ENCODE measurements around the gene RPS2.
A peak's percentile ranks its signal among the peaks of the same experiment; 100 is the strongest.

The RPS2 gene

GRCh38 chr16:1982013-1982433 is 17.4 kb upstream of the RPS2 start:
- Histone ChIP-seq H2AFZ (no peak overlapping the region), H3K4me2 (ENCODE audit: low read length) (no peak overlapping the region), H3K4me1 (peaks cover 5% of the 10 kb centered on the region), H3K9me3 (ENCODE audit: control insufficient read depth, low read length) (no peaks in the 10 kb centered on the region), H3K4me3 (ENCODE audit: low read depth, low read length) (no peak overlapping the region), H3K27me3 (ENCODE audit: control insufficient read depth, insufficient read depth, low read length) (no peaks in the 10 kb centered on the region), H3K79me2 (no peaks in the 10 kb centered on the region), H3K9ac (no peak overlapping the region), H3K36me3 (ENCODE audit: control insufficient read depth, insufficient read depth, low read length) (no peaks in the 10 kb centered on the region), H3K27ac (no peak overlapping the region)
- no peak for TF ChIP-seq CTCF (IDR thresholded peaks at IDR 0.05)

- H3K4me3 ChIP-seq (ENCODE audit: low read depth, low read length) = no peak within 1 kb of the TSS
- no peak within 1 kb of the TSS for H3K4me2 ChIP-seq (ENCODE audit: low read length)
- H2AFZ ChIP-seq = no peak within 1 kb of the TSS
- TF ChIP-seq CTCF (IDR thresholded peaks at IDR 0.05) = no peak
- no peaks in the 10 kb centered on the region for H3K9me3 ChIP-seq (ENCODE audit: control insufficient read depth, low read length)
- no peak within 1 kb of the TSS for H3K27ac ChIP-seq
- peaks cover 5% of the 10 kb centered on the region for H3K4me1 ChIP-seq
- H3K36me3 ChIP-seq (ENCODE audit: control insufficient read depth, insufficient read depth, low read length) = no peaks in the 10 kb centered on the region
- H3K79me2 ChIP-seq = no peaks in the 10 kb centered on the region
- no peak within 1 kb of the TSS for H3K9ac ChIP-seq
- no peaks in the 10 kb centered on the region for H3K27me3 ChIP-seq (ENCODE audit: control insufficient read depth, insufficient read depth, low read length)
Observed at GRCh38 chr16:1981398-1981836, 16.8 kb upstream of the RPS2 start, which contains the start of gene NOXO1. Gene NOXO1 (minus strand): TSS chr16:1981469. CDS start chr16:1981179, 290 bp downstream.

GRCh38 chr16:1980770-1981087 is 16.1 kb upstream of the RPS2 start:
- no peaks in the 10 kb centered on the region for H3K79me2 ChIP-seq
- no peak overlapping the region for H2AFZ ChIP-seq
- TF ChIP-seq CTCF (IDR thresholded peaks at IDR 0.05) = no peak
- no peak overlapping the region for H3K9ac ChIP-seq
- no peak overlapping the region for H3K4me3 ChIP-seq (ENCODE audit: low read depth, low read length)
- H3K4me2 ChIP-seq (ENCODE audit: low read length) = no peak overlapping the region
- no peak overlapping the region for H3K27ac ChIP-seq
- no peaks in the 10 kb centered on the region for H3K9me3 ChIP-seq (ENCODE audit: control insufficient read depth, low read length)
- peaks cover 5% of the 10 kb centered on the region for H3K4me1 ChIP-seq
- no peaks in the 10 kb centered on the region for H3K36me3 ChIP-seq (ENCODE audit: control insufficient read depth, insufficient read depth, low read length)
- H3K27me3 ChIP-seq (ENCODE audit: control insufficient read depth, insufficient read depth, low read length) = no peaks in the 10 kb centered on the region

- no peak for TF ChIP-seq CTCF (IDR thresholded peaks at IDR 0.05)
- Histone ChIP-seq H3K36me3 (ENCODE audit: control insufficient read depth, insufficient read depth, low read length) (no peaks in the 10 kb centered on the region), H3K4me3 (ENCODE audit: low read depth, low read length) (peak overlapping the region; percentile 60), H3K79me2 (no peaks in the 10 kb centered on the region), H3K4me2 (ENCODE audit: low read length) (peak overlapping the region; percentile 87), H3K4me1 (peaks cover 4% of the 10 kb centered on the region), H3K9ac (no peak overlapping the region), H3K27me3 (ENCODE audit: control insufficient read depth, insufficient read depth, low read length) (no peaks in the 10 kb centered on the region), H3K9me3 (ENCODE audit: control insufficient read depth, low read length) (no peaks in the 10 kb centered on the region), H3K27ac (no peak overlapping the region), H2AFZ (peak overlapping the region; percentile 70)
Observed at GRCh38 chr16:1980030-1980769, 15.6 kb upstream of the RPS2 start.
